ENCODE measurements around the gene FBF1. TPM values are rescaled to one million over a fixed set of nuclear protein-coding genes. Genes with fewer than 3 reads are reported as not detected.

The FBF1 gene
- total and polyA plus RNA-seq, 2 donors (not counting 3 experiments of a cell fraction or from before 2014, with no cell fraction given) = 4.9 to 9.4 TPM

DNA sequence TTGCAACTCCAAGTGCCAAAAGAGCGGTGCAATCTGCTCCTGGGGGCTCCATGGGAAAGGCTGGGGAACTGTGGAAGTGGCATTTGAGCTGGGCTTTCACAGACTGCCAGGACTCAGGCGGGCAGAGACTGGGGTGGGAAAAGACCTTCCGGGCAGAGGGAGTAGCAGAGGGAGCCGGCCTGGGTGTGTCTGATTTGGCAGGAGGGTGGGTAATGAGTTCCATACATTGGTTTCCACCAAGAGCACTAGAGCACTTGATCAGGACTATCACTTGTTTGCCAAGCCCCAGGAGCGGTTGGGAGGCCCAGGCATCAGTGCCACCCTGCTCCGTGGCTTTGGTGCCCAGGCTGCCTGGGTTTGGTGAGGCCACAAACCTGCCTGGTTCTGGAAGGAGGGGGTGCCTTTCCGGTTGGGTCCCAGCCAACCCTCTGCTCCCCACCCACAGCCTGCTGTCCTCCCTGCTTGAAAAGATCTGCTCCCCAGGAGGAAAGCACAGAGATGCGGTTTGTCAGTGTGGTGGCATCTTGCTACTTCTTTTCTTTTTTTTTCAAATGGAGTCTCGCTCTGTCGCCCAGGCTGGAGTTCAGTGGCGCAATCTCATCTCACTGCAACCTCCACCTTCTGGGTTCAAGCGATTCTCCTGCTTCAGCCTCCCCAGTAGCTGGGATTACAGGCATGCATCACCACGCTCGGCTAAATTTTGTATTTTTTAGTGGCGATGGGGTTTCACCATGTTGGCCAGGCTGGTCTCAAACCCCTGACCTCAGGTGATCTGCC lies 59.0 kb downstream of the FBF1 start:
- H3K27me3 ChIP-seq (ENCODE audit: control insufficient read depth in 2 of 2, insufficient read depth in 2 of 2, low read length in 2 of 2) = no peaks in the 10 kb centered on the region
- H3K4me1 ChIP-seq (ENCODE audit: control insufficient read depth, extremely low read depth, insufficient read depth, low read length) = peaks cover 10% of the 10 kb centered on the region
- DNase-seq (ENCODE audit: low read depth, low spot score) (no peak), FAIRE-seq (no peak)
- no peaks in the 10 kb centered on the region for H3K9me1 ChIP-seq (replicated peaks; ENCODE audit: control insufficient read depth, extremely low read depth, insufficient read depth, low read length)
- intact Hi-C loops (cut with micrococcal nuclease) = no loop called here
- H3K9me3 ChIP-seq (replicated peaks; ENCODE audit: control insufficient read depth, insufficient read depth, low read length) = no peaks in the 10 kb centered on the region
- no peak overlapping the region for H3K27ac ChIP-seq (ENCODE audit: insufficient read depth, low read depth, low read length)
- H4K20me1 ChIP-seq (replicated peaks; ENCODE audit: control insufficient read depth, extremely low read depth, insufficient read depth, low read length) = no peaks in the 10 kb centered on the region
- no TSS peak for BruUV-seq (replicated peaks)
- H3K4me3 ChIP-seq (replicated peaks in 1 of 3; ENCODE audit: insufficient read depth in 1 of 3, low read depth in 1 of 3, low read length in 3 of 3) = no peak overlapping the region
- TF ChIP-seq EZH2 (IDR thresholded peaks at IDR 0.05; ENCODE audit: borderline replicate concordance, low read depth, low read length, severe bottlenecking) (no peak), JUN (IDR thresholded peaks at IDR 0.05; ENCODE audit: borderline replicate concordance, insufficient read depth, insufficient read length, low read depth) (no peak), POLR2AphosphoS5 (IDR thresholded peaks at IDR 0.05; ENCODE audit: insufficient read depth, low read depth, low read length) (no peak), FOS (IDR thresholded peaks at IDR 0.05; ENCODE audit: borderline replicate concordance, insufficient read depth, low read length) (no peak), POLR2A (IDR thresholded peaks at IDR 0.05; ENCODE audit: low read depth, low read length) (no peak), GATA2 (IDR thresholded peaks at IDR 0.05; ENCODE audit: insufficient read depth, insufficient read length, low read depth, low read length) (no peak), MAX (IDR thresholded peaks at IDR 0.05; ENCODE audit: insufficient read depth, insufficient read length) (no peak), CTCF (IDR thresholded peaks at IDR 0.05; ENCODE audit: extremely low read depth in 1 of 2, insufficient read depth in 1 of 2, low read depth in 1 of 2, low read length in 2 of 2) (no peak), MYC (IDR thresholded peaks at IDR 0.05; ENCODE audit: low read depth, low read length) (no peak)
- dilution Hi-C loops (cut with MboI; ENCODE audit: extremely low pct_ligation_motif_present, low sequenced_read_pairs) = no loop called here
- CTCF ChIA-PET = interaction anchor here (1.0 to 1.9 kb wide), 2 partner anchors 14 to 36 kb away, joined by 5 to 12 read pairs; partner anchors contain the start of gene TRIM65
- H2AFZ ChIP-seq (ENCODE audit: low read depth, low read length) = no peak overlapping the region
- H3K36me3 ChIP-seq (ENCODE audit: control insufficient read depth in 2 of 2, extremely low read depth in 1 of 2, insufficient read depth in 2 of 2, low read length in 2 of 2) = no peaks in the 10 kb centered on the region
- H3K79me2 ChIP-seq (ENCODE audit: control insufficient read depth, insufficient read depth, low read length) = no peaks in the 10 kb centered on the region
- no peak overlapping the region for H3K9ac ChIP-seq (replicated peaks; ENCODE audit: extremely low read depth, insufficient read depth, low read length)
- POLR2A ChIA-PET = no interaction called here
- H3K4me2 ChIP-seq (ENCODE audit: insufficient read depth, low read length) = no peak overlapping the region

Data from endothelial cell of umbilical vein (primary cell).